ENCODE data around the gene IFNE.

DNA sequence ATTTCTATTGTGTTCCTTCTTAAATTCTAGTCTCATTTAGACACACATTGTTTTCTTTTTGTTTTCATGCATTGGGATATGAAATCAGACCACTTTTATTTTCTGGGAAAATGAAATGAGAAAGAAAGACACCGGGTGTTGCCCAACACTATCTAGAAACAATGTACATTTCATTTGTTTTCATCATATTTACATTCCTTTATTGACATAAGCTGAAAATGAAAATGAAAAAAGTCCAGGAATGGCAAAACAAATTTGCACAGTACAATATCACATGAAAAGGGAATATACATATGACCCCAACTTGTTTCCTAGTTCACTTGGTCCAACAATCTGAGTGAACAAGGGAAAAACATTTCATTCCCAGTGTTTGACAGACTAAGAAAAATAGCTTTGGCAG is 20.7 kb downstream of the IFNE start:
- TF ChIP-seq POLR2A (IDR thresholded peaks at IDR 0.05): no peak
- TF ChIP-seq, protein P1, sequence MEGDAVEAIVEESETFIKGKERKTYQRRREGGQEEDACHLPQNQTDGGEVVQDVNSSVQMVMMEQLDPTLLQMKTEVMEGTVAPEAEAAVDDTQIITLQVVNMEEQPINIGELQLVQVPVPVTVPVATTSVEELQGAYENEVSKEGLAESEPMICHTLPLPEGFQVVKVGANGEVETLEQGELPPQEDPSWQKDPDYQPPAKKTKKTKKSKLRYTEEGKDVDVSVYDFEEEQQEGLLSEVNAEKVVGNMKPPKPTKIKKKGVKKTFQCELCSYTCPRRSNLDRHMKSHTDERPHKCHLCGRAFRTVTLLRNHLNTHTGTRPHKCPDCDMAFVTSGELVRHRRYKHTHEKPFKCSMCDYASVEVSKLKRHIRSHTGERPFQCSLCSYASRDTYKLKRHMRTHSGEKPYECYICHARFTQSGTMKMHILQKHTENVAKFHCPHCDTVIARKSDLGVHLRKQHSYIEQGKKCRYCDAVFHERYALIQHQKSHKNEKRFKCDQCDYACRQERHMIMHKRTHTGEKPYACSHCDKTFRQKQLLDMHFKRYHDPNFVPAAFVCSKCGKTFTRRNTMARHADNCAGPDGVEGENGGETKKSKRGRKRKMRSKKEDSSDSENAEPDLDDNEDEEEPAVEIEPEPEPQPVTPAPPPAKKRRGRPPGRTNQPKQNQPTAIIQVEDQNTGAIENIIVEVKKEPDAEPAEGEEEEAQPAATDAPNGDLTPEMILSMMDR (IDR thresholded peaks at IDR 0.05): no peak

All from uterus (tissue), 2 donors.